ENCODE measurements around the gene AHDC1. TPM values are rescaled to one million over a fixed set of nuclear protein-coding genes. Genes with fewer than 3 reads are reported as not detected.

Gene AHDC1
- total and polyA plus RNA-seq, 2 donors: 4.2 to 22.6 TPM

GRCh38 chr1:27603309-27603680 is 649 bp downstream of the AHDC1 start:
- peak in 1 of 9 donors; percentile 71 for DNase-seq (ENCODE audit: low read depth in 6 of 9, low spot score in 9 of 9)
- H3K36me3 ChIP-seq (ENCODE audit: control insufficient read depth in 2 of 2, insufficient read depth in 2 of 2, low read length in 1 of 2): peaks cover 0 to 3% of the 10 kb centered on the region in 2 donors
- H3K27me3 ChIP-seq (ENCODE audit: control insufficient read depth in 2 of 2, insufficient read depth in 1 of 2, low read length in 1 of 2): no peaks in the 10 kb centered on the region
- peak overlapping the region; percentile 93 to 98 for H3K27ac ChIP-seq (ENCODE audit: low read depth in 1 of 2, low read length in 1 of 2)
- H3K4me3 ChIP-seq (ENCODE audit: low read length in 2 of 2): peak overlapping the region; percentile 72 to 80
- peaks cover under 1 to 2% of the 10 kb centered on the region in 2 donors for H3K9me3 ChIP-seq (ENCODE audit: control insufficient read depth in 2 of 2, insufficient read depth in 1 of 2, low read length in 1 of 2)
- H3K4me1 ChIP-seq (ENCODE audit: control insufficient read depth in 2 of 2, insufficient read depth in 2 of 2, low read length in 2 of 2): peaks cover 46 to 86% of the 10 kb centered on the region in 2 donors
- WGBS: 1% methylated on average over 43 of the region's 43 CpGs

GRCh38 chr1:27602462-27603308 is 1.3 kb downstream of the AHDC1 start:
- no peaks in the 10 kb centered on the region for H3K27me3 ChIP-seq (ENCODE audit: control insufficient read depth in 2 of 2, insufficient read depth in 1 of 2, low read length in 1 of 2)
- DNase-seq (ENCODE audit: low read depth in 6 of 9, low spot score in 9 of 9): peak in 1 of 9 donors; percentile 79
- H3K9me3 ChIP-seq (ENCODE audit: control insufficient read depth in 2 of 2, insufficient read depth in 1 of 2, low read length in 1 of 2): peaks cover 2% of the 10 kb centered on the region in 2 donors
- peaks cover 0 to 3% of the 10 kb centered on the region in 2 donors for H3K36me3 ChIP-seq (ENCODE audit: control insufficient read depth in 2 of 2, insufficient read depth in 2 of 2, low read length in 1 of 2)
- peak overlapping the region; percentile 93 to 98 for H3K27ac ChIP-seq (ENCODE audit: low read depth in 1 of 2, low read length in 1 of 2)
- peaks cover 52 to 86% of the 10 kb centered on the region in 2 donors for H3K4me1 ChIP-seq (ENCODE audit: control insufficient read depth in 2 of 2, insufficient read depth in 2 of 2, low read length in 2 of 2)
- under 1% methylated on average over 50 of the region's 54 CpGs for WGBS
- H3K4me3 ChIP-seq (ENCODE audit: low read length in 2 of 2): peak overlapping the region; percentile 72 to 80

DNA sequence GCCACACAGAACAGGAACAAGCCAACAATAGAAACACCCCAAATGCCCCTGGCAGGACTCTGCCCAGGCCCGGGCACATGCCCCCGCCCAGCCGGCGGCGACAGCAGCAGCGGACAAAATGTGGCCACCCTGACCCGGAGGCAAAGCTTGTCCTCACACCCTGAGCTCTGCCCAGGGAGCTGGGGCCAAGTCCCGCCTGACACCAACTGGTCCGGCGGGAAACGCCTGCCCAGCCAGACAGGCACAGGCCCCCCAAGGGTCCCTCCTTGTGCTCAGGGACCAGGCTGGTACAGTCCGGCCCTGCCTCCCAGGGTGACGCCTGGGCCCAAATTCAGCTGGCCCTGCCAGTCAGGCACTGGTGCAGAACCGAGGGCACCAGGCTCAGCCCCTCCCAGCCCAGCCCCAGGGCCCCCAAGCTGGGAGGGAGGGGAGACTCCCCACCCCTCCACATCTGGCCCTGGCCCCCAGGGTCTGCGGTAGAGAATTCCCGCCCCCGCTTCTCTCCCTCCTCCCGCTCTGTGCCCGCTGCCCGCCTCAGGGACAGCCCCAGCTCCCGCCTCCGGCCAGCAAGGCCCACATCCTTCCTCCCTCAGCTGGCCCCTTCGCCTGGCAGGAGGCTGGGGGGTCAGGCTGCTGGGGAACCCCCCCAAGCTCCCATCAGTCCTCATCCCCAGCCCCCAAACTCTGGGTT is 2.0 kb downstream of the AHDC1 start:
- DNase-seq (ENCODE audit: low read depth in 6 of 9, low spot score in 9 of 9): peak in 1 of 9 donors; percentile 34
- peaks cover 0 to 3% of the 10 kb centered on the region in 2 donors for H3K36me3 ChIP-seq (ENCODE audit: control insufficient read depth in 2 of 2, insufficient read depth in 2 of 2, low read length in 1 of 2)
- H3K4me1 ChIP-seq (ENCODE audit: control insufficient read depth in 2 of 2, insufficient read depth in 2 of 2, low read length in 2 of 2): peaks cover 53 to 86% of the 10 kb centered on the region in 2 donors
- peak overlapping the region; percentile 72 to 80 for H3K4me3 ChIP-seq (ENCODE audit: low read length in 2 of 2)
- 20% methylated on average over 23 of the region's 23 CpGs for WGBS
- no peaks in the 10 kb centered on the region for H3K27me3 ChIP-seq (ENCODE audit: control insufficient read depth in 2 of 2, insufficient read depth in 1 of 2, low read length in 1 of 2)
- peak overlapping the region; percentile 71 to 75 for H3K27ac ChIP-seq (ENCODE audit: low read depth in 1 of 2, low read length in 1 of 2)
- H3K9me3 ChIP-seq (ENCODE audit: control insufficient read depth in 2 of 2, insufficient read depth in 1 of 2, low read length in 1 of 2): peaks cover 2% of the 10 kb centered on the region in 2 donors

- H3K36me3 ChIP-seq (ENCODE audit: control insufficient read depth in 2 of 2, insufficient read depth in 2 of 2, low read length in 1 of 2): peaks cover 0 to 3% of the 10 kb centered on the region in 2 donors
- H3K9me3 ChIP-seq (ENCODE audit: control insufficient read depth in 2 of 2, insufficient read depth in 1 of 2, low read length in 1 of 2): peaks cover 2% of the 10 kb centered on the region in 2 donors
- H3K4me3 ChIP-seq (ENCODE audit: low read length in 2 of 2): peak overlapping the region; percentile 72 to 80
- peaks cover 56 to 86% of the 10 kb centered on the region in 2 donors for H3K4me1 ChIP-seq (ENCODE audit: control insufficient read depth in 2 of 2, insufficient read depth in 2 of 2, low read length in 2 of 2)
- H3K27me3 ChIP-seq (ENCODE audit: control insufficient read depth in 2 of 2, insufficient read depth in 1 of 2, low read length in 1 of 2): no peaks in the 10 kb centered on the region
- DNase-seq (ENCODE audit: low read depth in 6 of 9, low spot score in 9 of 9): no peak
- H3K27ac ChIP-seq (ENCODE audit: low read depth in 1 of 2, low read length in 1 of 2): peak overlapping the region; percentile 71 to 75
Measured at GRCh38 chr1:27601321-27601770, 2.6 kb downstream of the AHDC1 start.

GRCh38 chr1:27600498-27601175 is 3.3 kb downstream of the AHDC1 start:
- DNase-seq (ENCODE audit: low read depth in 6 of 9, low spot score in 9 of 9): peak in 1 of 9 donors; percentile 46
- Histone ChIP-seq H3K4me3 (ENCODE audit: low read length in 2 of 2) (no peak overlapping the region), H3K36me3 (ENCODE audit: control insufficient read depth in 2 of 2, insufficient read depth in 2 of 2, low read length in 1 of 2) (peaks cover 0 to 8% of the 10 kb centered on the region in 2 donors), H3K27me3 (ENCODE audit: control insufficient read depth in 2 of 2, insufficient read depth in 1 of 2, low read length in 1 of 2) (no peaks in the 10 kb centered on the region), H3K4me1 (ENCODE audit: control insufficient read depth in 2 of 2, insufficient read depth in 2 of 2, low read length in 2 of 2) (peaks cover 58 to 86% of the 10 kb centered on the region in 2 donors), H3K27ac (ENCODE audit: low read depth in 1 of 2, low read length in 1 of 2) (peak overlapping the region; percentile 8 to 83), H3K9me3 (ENCODE audit: control insufficient read depth in 2 of 2, insufficient read depth in 1 of 2, low read length in 1 of 2) (peaks cover 2% of the 10 kb centered on the region in 2 donors)
- WGBS: 77% methylated on average over 3 of the region's 3 CpGs

DNA sequence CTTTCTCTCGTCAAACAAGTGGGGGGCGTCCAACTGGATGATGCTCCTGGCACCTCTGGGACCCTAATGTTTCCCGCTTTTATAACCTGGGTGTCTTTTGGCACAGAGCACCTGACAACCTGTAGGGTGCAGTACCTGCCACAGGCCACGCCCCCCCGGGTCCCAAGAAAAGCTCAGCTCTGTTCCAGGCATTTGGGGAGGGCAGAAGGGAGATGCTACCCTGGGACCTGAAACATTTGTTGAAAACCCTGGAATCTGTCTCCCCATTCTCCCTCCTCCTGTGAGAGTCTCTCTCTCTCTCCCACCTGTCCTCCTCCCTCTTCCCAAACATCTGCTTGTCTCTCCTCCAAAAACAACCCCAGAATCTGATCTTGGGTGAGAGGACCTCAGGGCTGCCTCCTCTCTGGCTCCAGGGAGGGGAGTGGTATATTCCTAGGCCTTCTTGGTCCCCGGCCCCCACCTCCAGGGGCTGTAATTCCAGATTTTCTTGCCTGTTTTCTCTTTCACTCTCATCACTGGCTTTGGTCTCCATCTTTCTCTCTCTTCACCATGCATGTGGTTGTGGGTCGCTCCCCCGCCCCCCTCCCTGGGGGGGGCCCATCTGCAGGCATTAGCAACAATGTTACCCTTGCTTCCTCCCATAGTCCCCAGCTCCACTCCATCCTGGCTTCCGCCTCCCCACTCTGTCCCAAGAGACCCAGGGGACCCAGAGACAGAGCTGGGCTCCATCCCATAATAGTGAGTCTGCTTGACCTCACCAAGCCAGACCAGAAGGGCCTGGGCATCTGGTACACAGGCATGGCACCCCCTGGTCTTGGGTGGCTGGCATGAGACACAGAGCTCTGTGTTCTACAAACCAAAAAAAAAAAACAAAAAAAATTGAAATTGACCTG is 4.1 kb downstream of the AHDC1 start:
- WGBS: 47% methylated on average over 9 of the region's 9 CpGs
- H3K4me3 ChIP-seq (ENCODE audit: low read length in 2 of 2): peak overlapping the region; percentile 2 to 5

GRCh38 chr1:27598902-27599528 is 4.9 kb downstream of the AHDC1 start:
- Histone ChIP-seq H3K27me3 (ENCODE audit: control insufficient read depth in 2 of 2, insufficient read depth in 1 of 2, low read length in 1 of 2) (no peaks in the 10 kb centered on the region), H3K36me3 (ENCODE audit: control insufficient read depth in 2 of 2, insufficient read depth in 2 of 2, low read length in 1 of 2) (peaks cover 6 to 14% of the 10 kb centered on the region in 2 donors), H3K27ac (ENCODE audit: low read depth in 1 of 2, low read length in 1 of 2) (peak overlapping the region; percentile 33 to 83), H3K9me3 (ENCODE audit: control insufficient read depth in 2 of 2, insufficient read depth in 1 of 2, low read length in 1 of 2) (peaks cover 0 to 2% of the 10 kb centered on the region in 2 donors), H3K4me1 (ENCODE audit: control insufficient read depth in 2 of 2, insufficient read depth in 2 of 2, low read length in 2 of 2) (peaks cover 60 to 87% of the 10 kb centered on the region in 2 donors), H3K4me3 (ENCODE audit: low read length in 2 of 2) (peak overlapping the region; percentile 2 to 5)
- 7% methylated on average over 6 of the region's 6 CpGs for WGBS
- DNase-seq (ENCODE audit: low read depth in 6 of 9, low spot score in 9 of 9): peak in 1 of 9 donors; percentile 76

More for the DNA sequence above, 4.1 kb downstream of the AHDC1 start:
- H3K27me3 ChIP-seq (ENCODE audit: control insufficient read depth in 2 of 2, insufficient read depth in 1 of 2, low read length in 1 of 2): no peaks in the 10 kb centered on the region
- H3K36me3 ChIP-seq (ENCODE audit: control insufficient read depth in 2 of 2, insufficient read depth in 2 of 2, low read length in 1 of 2): peaks cover 3 to 8% of the 10 kb centered on the region in 2 donors
- H3K4me1 ChIP-seq (ENCODE audit: control insufficient read depth in 2 of 2, insufficient read depth in 2 of 2, low read length in 2 of 2): peaks cover 60 to 86% of the 10 kb centered on the region in 2 donors
- H3K9me3 ChIP-seq (ENCODE audit: control insufficient read depth in 2 of 2, insufficient read depth in 1 of 2, low read length in 1 of 2): peaks cover 2% of the 10 kb centered on the region in 2 donors
- H3K27ac ChIP-seq (ENCODE audit: low read depth in 1 of 2, low read length in 1 of 2): peak overlapping the region; percentile 33 to 83
- peak in 1 of 9 donors; percentile 55 for DNase-seq (ENCODE audit: low read depth in 6 of 9, low spot score in 9 of 9)

- DNase-seq (ENCODE audit: low read depth in 6 of 9, low spot score in 9 of 9): peak in 1 of 9 donors; percentile 35
- no peak overlapping the region for H3K4me3 ChIP-seq (ENCODE audit: low read length in 2 of 2)
- peaks cover 0 to 2% of the 10 kb centered on the region in 2 donors for H3K9me3 ChIP-seq (ENCODE audit: control insufficient read depth in 2 of 2, insufficient read depth in 1 of 2, low read length in 1 of 2)
- peak overlapping the region in 1 of 2 donors; percentile 83 for H3K27ac ChIP-seq (ENCODE audit: low read depth in 1 of 2, low read length in 1 of 2)
- peaks cover 10 to 15% of the 10 kb centered on the region in 2 donors for H3K36me3 ChIP-seq (ENCODE audit: control insufficient read depth in 2 of 2, insufficient read depth in 2 of 2, low read length in 1 of 2)
- H3K27me3 ChIP-seq (ENCODE audit: control insufficient read depth in 2 of 2, insufficient read depth in 1 of 2, low read length in 1 of 2): no peaks in the 10 kb centered on the region
- H3K4me1 ChIP-seq (ENCODE audit: control insufficient read depth in 2 of 2, insufficient read depth in 2 of 2, low read length in 2 of 2): peaks cover 60 to 95% of the 10 kb centered on the region in 2 donors
- 59% methylated on average over 3 of the region's 3 CpGs for WGBS
Measured at GRCh38 chr1:27598295-27598687, 5.7 kb downstream of the AHDC1 start.
